Tibial artery (tissue), 4 donors: ENCODE results near the gene PDILT.
A peak's percentile ranks its signal among the peaks of the same experiment; 100 is the strongest.

Source experiments
- DNase-seq, 2 donors: peaks; one replicate each; pipeline ENCODE4 v3.0.0-alpha.2; 2019
- H3K27ac ChIP-seq, 2 donors: fragments of 200-600 bp; sonication (generic) in 1 of 2; 1 replicate in 1 of 2; 2 replicates in 1 of 2; pipeline ENCODE4 v1.5.1; 2018 to 2019; ENCODE audit warnings: mild to moderate bottlenecking in 1 of 2
- H3K27me3 ChIP-seq, 2 donors: fragments of 200-600 bp; sonication (generic) in 1 of 2; one replicate each; pipeline versions ENCODE4 v1.5.1 to v1.6.0; 2016 to 2019
- H3K36me3 ChIP-seq, 3 donors: fragments of 200-600 bp; sonication (generic) in 2 of 3; one replicate each; pipeline ENCODE4 v1.5.1; 2016 to 2019; ENCODE audit warnings: mild to moderate bottlenecking in 2 of 3
- H3K4me1 ChIP-seq, 4 donors: fragments of 200-600 bp; sonication (generic) in 2 of 4; 1 replicate in 3 of 4; 2 replicates in 1 of 4; pipeline ENCODE4 v1.5.1; 2016 to 2019
- H3K4me3 ChIP-seq, 2 donors: fragments of 200-600 bp; sonication (generic) in 1 of 2; 1 replicate in 1 of 2; 2 replicates in 1 of 2; pipeline ENCODE4 v1.5.1; 2018 to 2019; ENCODE audit warnings: mild to moderate bottlenecking in 2 of 2
- H3K9me3 ChIP-seq, 3 donors: fragments of 200-600 bp; sonication (generic) in 1 of 3; one replicate each; pipeline ENCODE4 v1.5.1; 2016 to 2019
- CTCF ChIP-seq, 2 experiments: fragments of 200-600 bp in 1 of 2; fragments of 450-650 bp in 1 of 2; IDR thresholded peaks; one replicate each; pipeline ENCODE4 v1.5.1; 2017 to 2019; ENCODE audit warnings: antibody characterized with exemption in 2 of 2, mild to moderate bottlenecking in 1 of 2, moderate library complexity in 1 of 2
- intact Hi-C: fragments of 100-400 bp; cut with DNase I; formaldehyde crosslinking; loops from one replicate; pipeline ENCODE4 v1.15.0; 2023; ENCODE audit warnings: low total_unique reads

PDILT gene

GRCh38 chr16:20395946-20396345 is 8.6 kb downstream of the PDILT start:
- TF ChIP-seq CTCF (IDR thresholded peaks at IDR 0.05): no peak
- Histone ChIP-seq H3K4me1 (peaks cover 0 to 13% (median 0%) of the 10 kb centered on the region in 4 donors), H3K9me3 (no peaks in the 10 kb centered on the region), H3K27me3 (no peaks in the 10 kb centered on the region), H3K36me3 (no peaks in the 10 kb centered on the region), H3K4me3 (no peak overlapping the region), H3K27ac (no peak overlapping the region)
- intact Hi-C loops: no loop called here
- no peak for DNase-seq

- intact Hi-C loops: no loop called here
- no peak for DNase-seq
- no peak for TF ChIP-seq CTCF (IDR thresholded peaks at IDR 0.05)
- H3K27ac ChIP-seq: peak overlapping the region; percentile 18 to 24
- no peaks in the 10 kb centered on the region for H3K9me3 ChIP-seq
- H3K4me1 ChIP-seq: peaks cover 0 to 13% (median 0%) of the 10 kb centered on the region in 4 donors
- H3K27me3 ChIP-seq: no peaks in the 10 kb centered on the region
- no peaks in the 10 kb centered on the region for H3K36me3 ChIP-seq
- no peak overlapping the region for H3K4me3 ChIP-seq
These were observed 10.5 kb downstream of the PDILT start for GRCh38 chr16:20393801-20394577.

- TF ChIP-seq CTCF (IDR thresholded peaks at IDR 0.05): no peak
- intact Hi-C loops: no loop called here
These were observed 13.5 kb downstream of the PDILT start for GRCh38 chr16:20391045-20391444.

GRCh38 chr16:20388854-20389253 is 15.7 kb downstream of the PDILT start:
- Histone ChIP-seq H3K27me3 (no peaks in the 10 kb centered on the region), H3K36me3 (no peaks in the 10 kb centered on the region), H3K27ac (no peak overlapping the region), H3K9me3 (no peaks in the 10 kb centered on the region), H3K4me3 (no peak overlapping the region), H3K4me1 (peaks cover 0 to 13% (median 2%) of the 10 kb centered on the region in 4 donors)
- DNase-seq: no peak
- no peak for TF ChIP-seq CTCF (IDR thresholded peaks at IDR 0.05)
- intact Hi-C loops: loop anchor here (10.0 kb wide), 1 partner anchor 484 kb away; no protein-coding TSS in a partner anchor

More at GRCh38 chr16:20391045-20391444, 13.5 kb downstream of the PDILT start:
- no peaks in the 10 kb centered on the region for H3K36me3 ChIP-seq
- H3K4me1 ChIP-seq: peaks cover 0 to 19% (median 1%) of the 10 kb centered on the region in 4 donors
- H3K9me3 ChIP-seq: no peaks in the 10 kb centered on the region
- H3K27ac ChIP-seq: no peak overlapping the region
- H3K4me3 ChIP-seq: no peak overlapping the region
- no peaks in the 10 kb centered on the region for H3K27me3 ChIP-seq
- DNase-seq: no peak

- TF ChIP-seq CTCF (IDR thresholded peaks at IDR 0.05): no peak
- Histone ChIP-seq H3K27me3 (peaks cover 0 to 3% of the 10 kb centered on the region in 2 donors), H3K36me3 (no peaks in the 10 kb centered on the region), H3K4me1 (peaks cover 0 to 8% (median 2%) of the 10 kb centered on the region in 4 donors), H3K27ac (no peak overlapping the region), H3K9me3 (no peaks in the 10 kb centered on the region), H3K4me3 (no peak overlapping the region)
- DNase-seq: no peak
- intact Hi-C loops: loop anchor here (10.0 kb wide), 1 partner anchor 483 kb away; no protein-coding TSS in a partner anchor
These were observed 16.6 kb downstream of the PDILT start for GRCh38 chr16:20387978-20388377.
